ENCODE results near the gene GLB1L3.

GRCh38 chr11:134291196-134291595 is 15.0 kb downstream of the GLB1L3 start:
- TF ChIP-seq CTCF (optimal IDR thresholded peaks at IDR 0.05 in 1 of 3, IDR thresholded peaks at IDR 0.05 in 1 of 3, conservative IDR thresholded peaks at IDR 0.05 in 1 of 3; ENCODE audit: extremely low read depth in 1 of 3, insufficient read depth in 2 of 3, low read length in 3 of 3) (no peak), EZH2 (IDR thresholded peaks at IDR 0.05; ENCODE audit: low read length) (no peak)

Measured in keratinocyte (primary cell).